GM12864 (cell line): Measurements from ENCODE around the gene MOAP1.
"Not testable (repeated sequence)": the region's sequence is repeated elsewhere in the genome, so short reads cannot be mapped to it uniquely, and the experiment has no call there.

Experiments used
- DNase-seq: peaks from one replicate; pipeline ENCODE4 v3.0.0-alpha.2; 2011; ENCODE audit warnings: low read depth
- H3K4me3 ChIP-seq: 2 replicates; pipeline ENCODE4 v1.5.1; 2011; ENCODE audit warnings: mild to moderate bottlenecking, low read depth, low read length, control low read depth
- CTCF ChIP-seq: IDR thresholded peaks from 2 replicates; pipeline ENCODE4 v1.5.1; 2011; ENCODE audit warnings: low read depth, mild to moderate bottlenecking, moderate library complexity, low read length, control low read depth, inconsistent platforms; ENCODE audit errors: missing control alignments

MOAP1 gene

DNA sequence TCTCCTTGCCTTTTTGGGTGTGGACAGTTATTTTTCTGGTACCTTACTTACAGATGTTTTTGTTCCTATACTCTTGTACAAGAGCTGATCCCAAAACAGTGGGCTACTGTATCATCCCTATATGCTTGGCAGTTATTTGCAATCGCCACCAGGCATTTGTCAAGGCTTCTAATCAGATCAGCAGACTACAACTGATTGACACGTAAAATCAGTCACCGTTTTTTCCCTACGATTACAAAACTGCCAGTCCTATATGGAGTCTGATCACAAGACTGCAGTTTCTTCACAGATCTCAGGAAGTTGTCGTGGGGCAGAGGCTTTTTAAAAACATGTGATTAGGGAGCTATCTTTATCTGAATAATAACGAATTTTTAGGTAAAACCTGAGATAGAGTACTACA is 1.8 kb upstream of the MOAP1 start:
- H3K4me3 ChIP-seq = no peak overlapping the region
- DNase-seq = no peak
- no peak for TF ChIP-seq CTCF

DNA sequence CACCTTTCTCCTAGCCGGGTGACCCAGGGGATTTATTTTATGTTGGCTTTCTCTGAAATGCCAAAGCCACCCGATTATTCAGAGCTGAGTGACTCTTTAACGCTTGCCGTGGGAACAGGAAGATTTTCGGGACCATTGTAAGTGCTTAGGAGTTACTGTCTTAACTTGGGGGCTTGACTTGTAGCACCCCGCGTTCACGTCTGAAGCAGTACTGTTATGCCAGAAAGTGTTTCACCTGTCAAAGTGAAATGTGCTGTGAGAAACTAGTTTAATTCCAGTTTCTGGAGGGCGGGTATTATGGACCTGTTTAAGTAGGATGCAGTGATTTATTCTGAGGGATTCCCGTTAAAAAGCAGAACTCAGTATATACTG is 638 bp upstream of the MOAP1 start:
- DNase-seq = no peak
- peak overlapping the region; percentile 96 for H3K4me3 ChIP-seq
- TF ChIP-seq CTCF = no peak

DNA sequence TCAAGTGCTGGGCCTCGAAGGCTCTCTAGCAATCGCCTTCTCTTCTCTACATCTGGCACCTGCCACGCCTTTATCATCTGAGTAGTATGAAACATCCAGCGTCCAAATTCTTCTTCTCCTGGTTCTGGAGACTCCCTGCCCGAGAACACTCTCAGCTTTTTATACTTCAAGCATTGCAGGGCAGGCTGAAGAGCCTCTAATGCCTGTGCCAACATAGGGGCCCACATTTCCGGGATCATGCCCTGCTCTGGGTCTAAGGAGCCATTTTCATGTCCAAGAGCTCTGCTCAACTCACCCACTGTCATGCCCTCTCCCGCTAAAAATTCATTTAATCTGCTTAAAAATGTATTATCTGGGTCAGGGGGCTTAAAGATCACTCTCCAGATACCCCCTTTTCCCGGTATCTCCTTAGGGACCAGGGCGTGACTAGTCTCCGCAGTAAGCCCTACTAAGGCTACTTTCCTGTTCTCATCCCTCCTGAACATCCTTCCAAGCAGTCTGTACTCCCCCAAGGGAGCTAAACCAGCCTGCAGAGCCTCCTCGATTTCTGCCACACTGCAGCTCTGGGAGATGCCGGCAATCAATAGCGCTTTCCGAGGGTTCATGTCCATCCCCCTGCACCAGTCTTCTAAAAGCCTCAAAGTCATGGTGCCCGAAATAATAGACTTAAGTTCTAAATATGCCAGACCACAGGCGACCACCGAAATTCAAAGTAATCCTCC is 940 bp downstream of the MOAP1 start:
- TF ChIP-seq CTCF = no peak
- no peak for DNase-seq
- peak overlapping the region; percentile 96 for H3K4me3 ChIP-seq

DNA sequence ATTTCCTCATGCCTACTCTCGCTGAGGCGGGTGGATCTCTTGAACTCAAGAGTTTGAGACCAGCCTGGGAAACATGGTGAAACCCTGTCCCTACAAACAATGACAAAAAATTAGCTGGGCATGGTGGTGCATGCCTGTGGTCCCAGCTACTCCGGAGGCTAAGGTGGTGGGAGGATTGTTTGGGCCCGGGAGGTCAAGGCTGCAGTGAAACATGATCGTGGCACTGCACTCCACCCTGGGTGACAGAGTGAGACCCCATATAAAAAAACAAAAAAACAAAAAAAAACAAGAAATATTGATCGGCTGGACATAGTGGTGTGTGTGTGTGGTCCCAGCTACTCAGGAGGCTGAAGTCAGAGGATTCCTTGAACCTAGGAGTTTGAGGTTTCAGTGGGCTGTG is 9.2 kb downstream of the MOAP1 start:
- no peak for DNase-seq
- no peak overlapping the region for H3K4me3 ChIP-seq
- no peak for TF ChIP-seq CTCF

DNA sequence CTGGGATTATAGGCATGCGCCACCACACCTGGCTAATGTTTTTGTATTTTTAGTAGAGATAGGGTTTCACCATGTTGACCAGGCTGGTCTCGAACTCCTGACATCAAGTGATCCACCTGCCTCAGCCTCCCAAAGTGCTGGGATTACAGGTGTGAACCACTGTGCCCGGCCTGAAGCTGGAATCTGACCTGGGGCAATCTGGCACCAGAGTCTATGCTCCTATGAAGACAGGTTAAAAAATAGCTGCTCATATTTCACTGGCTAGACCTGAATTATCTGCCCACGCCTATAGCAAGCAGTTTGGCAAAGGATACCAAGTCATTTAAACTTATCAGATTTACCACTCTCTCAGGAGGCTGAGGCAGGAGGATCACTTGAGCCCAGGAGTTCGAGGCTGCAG is 10.0 kb downstream of the MOAP1 start:
- H3K4me3 ChIP-seq, DNase-seq: not testable (repeated sequence)

DNA sequence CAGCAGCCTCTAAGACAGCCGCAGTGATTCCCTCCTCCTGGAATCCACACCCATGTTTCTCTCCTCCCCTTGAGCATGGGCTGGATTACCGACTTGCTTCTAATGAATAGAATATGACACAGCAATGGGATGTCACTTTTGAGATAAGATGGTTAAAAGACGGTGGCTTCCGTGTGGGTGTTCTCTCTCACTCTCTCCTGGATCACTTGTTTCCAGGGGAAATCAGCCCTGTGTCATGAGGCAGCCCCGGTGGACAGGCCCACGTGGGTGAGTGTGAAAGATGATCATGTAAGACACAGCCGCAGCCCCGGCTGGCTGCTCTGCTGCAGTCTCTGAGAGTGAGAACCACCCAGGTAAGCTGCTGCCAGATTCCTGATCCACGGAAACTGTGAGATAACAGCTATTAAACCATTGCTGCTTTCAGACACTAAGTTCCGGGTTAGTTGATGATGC is 10.7 kb downstream of the MOAP1 start:
- no peak for TF ChIP-seq CTCF
- H3K4me3 ChIP-seq = no peak overlapping the region
- DNase-seq = no peak

DNA sequence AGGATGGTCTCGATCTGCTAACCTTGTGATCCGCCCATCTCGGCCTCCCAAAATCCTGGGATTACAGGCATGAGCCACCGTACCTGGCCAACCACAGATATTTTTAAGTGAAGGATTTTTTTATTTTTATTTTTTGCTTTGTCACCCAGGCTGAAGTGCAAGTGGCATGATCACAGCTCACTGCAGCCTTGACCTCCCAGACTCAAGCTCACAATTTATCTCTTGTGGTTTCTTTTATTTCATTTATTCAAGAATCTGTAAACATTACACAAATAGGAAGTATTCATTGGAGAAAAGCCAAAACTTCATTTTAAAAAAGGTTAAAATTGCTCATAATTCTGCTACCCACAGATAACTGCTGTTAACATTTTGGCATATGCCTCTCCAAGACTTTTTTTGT is 13.3 kb downstream of the MOAP1 start:
- no peak overlapping the region for H3K4me3 ChIP-seq
- DNase-seq = no peak
- TF ChIP-seq CTCF = no peak

- H3K4me3 ChIP-seq, DNase-seq: not testable (repeated sequence)
These were observed 14.6 kb downstream of the MOAP1 start for GRCh38 chr14:93170141-93170540.

GRCh38 chr14:93169619-93170018 is 15.1 kb downstream of the MOAP1 start:
- DNase-seq, H3K4me3 ChIP-seq: not testable (repeated sequence)

- not testable (repeated sequence) for H3K4me3 ChIP-seq, DNase-seq
These were observed 16.1 kb downstream of the MOAP1 start for GRCh38 chr14:93168610-93169009.

DNA sequence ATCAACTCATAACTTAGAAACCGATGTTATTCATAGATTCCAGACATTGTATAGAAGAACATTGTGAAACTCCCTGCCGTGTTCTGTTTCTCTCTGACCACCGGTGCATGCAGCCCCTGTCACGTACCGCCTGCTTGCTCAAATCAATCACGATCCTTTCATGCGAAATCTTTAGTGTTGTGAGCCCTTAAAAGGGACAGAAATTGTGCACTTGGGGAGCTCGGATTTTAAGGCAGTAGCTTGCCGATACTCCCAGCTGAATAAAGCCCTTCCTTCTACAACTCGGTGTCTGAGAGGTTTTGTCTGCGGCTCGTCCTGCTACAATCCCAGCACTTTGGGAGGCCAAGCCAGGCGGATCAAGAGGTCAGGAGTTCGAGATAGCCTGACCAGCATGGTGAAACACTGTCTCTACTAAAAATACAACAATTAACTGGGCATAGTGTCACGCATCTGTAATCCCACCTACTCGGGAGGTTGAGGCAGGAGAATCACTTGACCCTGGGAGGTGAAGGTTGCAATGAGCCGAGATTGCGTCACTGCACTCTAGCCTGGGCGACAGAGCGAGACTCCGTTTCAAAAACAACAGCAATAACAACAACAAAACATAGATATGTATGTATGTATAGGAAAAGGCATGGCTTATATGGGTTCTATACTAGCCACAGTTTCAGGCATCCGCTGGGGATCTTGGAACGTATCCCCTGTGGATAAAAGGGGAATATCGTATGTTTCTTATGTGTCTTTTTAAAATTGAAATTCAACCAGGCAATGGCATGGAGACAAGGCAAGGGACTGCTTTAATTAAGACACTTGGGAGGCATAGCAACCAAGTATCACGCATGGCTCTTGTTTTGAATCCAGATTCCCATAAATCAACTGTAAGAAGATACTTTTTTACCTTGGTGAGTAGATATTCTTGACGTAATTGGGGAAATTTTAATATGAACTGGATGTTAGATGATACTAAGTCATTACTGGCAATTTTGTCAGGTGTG is 19.1 kb downstream of the MOAP1 start:
- not testable (repeated sequence) for DNase-seq, H3K4me3 ChIP-seq
